Keratinocyte (primary cell): ENCODE measurements around the gene SHKBP1. TPM values are rescaled to one million over a fixed set of nuclear protein-coding genes. Genes with fewer than 3 reads are reported as not detected.

ENCODE experiments used
- DNase-seq: peaks from one replicate; pipeline ENCODE4 v3.0.0-alpha.2; 2011; ENCODE audit warnings: low read depth, missing footprints, low spot score
- FAIRE-seq: peaks from 2 replicates; lab custom pipeline; 2011; peaks lifted over from hg19 to GRCh38; lab: Jason Lieb, UNC
- H2AFZ ChIP-seq: 2 replicates; pipeline ENCODE4 v1.6.0; 2012; ENCODE audit warnings: low read length, control low read depth, inconsistent platforms; ENCODE audit not compliant: control insufficient read depth
- H3K27ac ChIP-seq: 2 replicates; pipeline ENCODE4 v1.5.1; 2011; ENCODE audit warnings: low read length; ENCODE audit not compliant: control insufficient read depth, insufficient read depth
- H3K27me3 ChIP-seq: 3 replicates; pipeline ENCODE4 v1.6.0; 2011; ENCODE audit warnings: low read length; ENCODE audit not compliant: control insufficient read depth, insufficient read depth; ENCODE audit errors: extremely low read depth
- H3K36me3 ChIP-seq, 2 experiments: 2 replicates in 1 of 2; 3 replicates in 1 of 2; pipeline ENCODE4 v1.5.1; 2011; ENCODE audit warnings: low read length in 2 of 2, mild to moderate bottlenecking in 1 of 2; ENCODE audit not compliant: control insufficient read depth in 2 of 2, insufficient read depth in 2 of 2; ENCODE audit errors: extremely low read depth in 1 of 2
- H3K4me1 ChIP-seq: 3 replicates; pipeline ENCODE4 v1.5.1; 2011; ENCODE audit warnings: low read length; ENCODE audit not compliant: control insufficient read depth, insufficient read depth; ENCODE audit errors: extremely low read depth
- H3K4me2 ChIP-seq: 3 replicates; pipeline ENCODE4 v1.6.0; 2011; ENCODE audit warnings: low read depth, low read length; ENCODE audit not compliant: control insufficient read depth, insufficient read depth; ENCODE audit errors: extremely low read depth
- H3K4me3 ChIP-seq, 3 experiments: fragments of 200-600 bp in 1 of 3; sonication (generic) in 1 of 3; 2 replicates in 2 of 3; 3 replicates in 1 of 3; pipeline ENCODE4 v1.5.1; 2011 to 2016; ENCODE audit warnings: low read length in 3 of 3, mild to moderate bottlenecking in 3 of 3, control low read depth in 2 of 3, inconsistent platforms in 1 of 3, low read depth in 1 of 3, mixed read lengths in 1 of 3, mixed run types in 1 of 3, moderate library complexity in 1 of 3; ENCODE audit not compliant: control insufficient read depth in 2 of 3, insufficient read depth in 2 of 3; ENCODE audit errors: extremely low read depth in 1 of 3
- H3K79me2 ChIP-seq: 2 replicates; pipeline ENCODE4 v1.6.0; 2012; ENCODE audit warnings: low read length; ENCODE audit not compliant: control insufficient read depth, insufficient read depth
- H3K9ac ChIP-seq: 3 replicates; pipeline ENCODE4 v1.6.0; 2011; ENCODE audit warnings: low read length; ENCODE audit not compliant: control insufficient read depth, insufficient read depth; ENCODE audit errors: extremely low read depth
- H3K9me1 ChIP-seq: 3 replicates; pipeline ENCODE4 v1.6.0; 2011; ENCODE audit warnings: low read length; ENCODE audit not compliant: control insufficient read depth, insufficient read depth; ENCODE audit errors: extremely low read depth
- H3K9me3 ChIP-seq: 2 replicates; pipeline ENCODE4 v1.5.1; 2012; ENCODE audit warnings: low read depth, low read length; ENCODE audit not compliant: control insufficient read depth
- H4K20me1 ChIP-seq: 3 replicates; pipeline ENCODE4 v1.6.0; 2011; ENCODE audit warnings: low read length; ENCODE audit not compliant: control insufficient read depth, insufficient read depth; ENCODE audit errors: extremely low read depth
- EZH2 ChIP-seq: IDR thresholded peaks from one replicate; pipeline ENCODE4 v1.6.1; 2012; ENCODE audit warnings: inconsistent platforms, mild to moderate bottlenecking, low read length, moderate library complexity
- dilution Hi-C: fragments of 300-500 bp; cut with MboI; formaldehyde crosslinking; loops from one replicate; pipeline ENCODE4 v1.7.0; 2020; ENCODE audit warnings: low sequenced_read_pairs; ENCODE audit not compliant: extremely low pct_ligation_motif_present
- polyA plus RNA-seq, 5 experiments: library from polyadenylated mRNA; depleted of rRNA in 3 of 5; stranded (reverse) in 3 of 5; stranded (forward) in 1 of 5; unstranded in 1 of 5; fragments of >200 nt; gene quantifications; 1 replicate in 1 of 5; 2 replicates in 3 of 5; 3 replicates in 1 of 5; pipeline versions ENCODE4 v1.2.1 to v1.2.3, GENCODE V29; 2011 to 2012; ENCODE audit warnings: missing spikeins in 2 of 5, low read depth in 1 of 5, low replicate concordance in 1 of 5
- TF ChIP-seq, protein P1 (sequence below), 3 experiments: IDR thresholded peaks in 1 of 3; conservative IDR thresholded peaks in 1 of 3; optimal IDR thresholded peaks in 1 of 3; 2 replicates in 2 of 3; 3 replicates in 1 of 3; pipeline versions ENCODE3 to v1.5.1; 2011; ENCODE audit warnings: low read length in 3 of 3, mild to moderate bottlenecking in 3 of 3, moderate library complexity in 2 of 3, control low read depth in 1 of 3, inconsistent platforms in 1 of 3; ENCODE audit not compliant: insufficient read depth in 2 of 3; ENCODE audit errors: extremely low read depth in 1 of 3

SHKBP1 gene
- polyA plus RNA-seq, 1 donor (not counting 4 experiments of a cell fraction or from before 2014, with no cell fraction given) = 20.2 TPM

GRCh38 chr19:40530091-40530901 lies 46.4 kb upstream of the SHKBP1 start:
- H3K36me3 ChIP-seq = no peaks in the 10 kb centered on the region
- no peak overlapping the region for H2AFZ ChIP-seq
- H3K79me2 ChIP-seq = no peaks in the 10 kb centered on the region
- H3K9me1 ChIP-seq = no peaks in the 10 kb centered on the region
- H3K4me3 ChIP-seq = no peak overlapping the region
- H3K4me2 ChIP-seq = no peak overlapping the region
- DNase-seq (no peak), FAIRE-seq (no peak)
- peaks cover 3% of the 10 kb centered on the region for H3K4me1 ChIP-seq
- no peaks in the 10 kb centered on the region for H4K20me1 ChIP-seq
- H3K27me3 ChIP-seq = no peaks in the 10 kb centered on the region
- no peak overlapping the region for H3K27ac ChIP-seq
- no peak for TF ChIP-seq EZH2
- TF ChIP-seq, protein P1, sequence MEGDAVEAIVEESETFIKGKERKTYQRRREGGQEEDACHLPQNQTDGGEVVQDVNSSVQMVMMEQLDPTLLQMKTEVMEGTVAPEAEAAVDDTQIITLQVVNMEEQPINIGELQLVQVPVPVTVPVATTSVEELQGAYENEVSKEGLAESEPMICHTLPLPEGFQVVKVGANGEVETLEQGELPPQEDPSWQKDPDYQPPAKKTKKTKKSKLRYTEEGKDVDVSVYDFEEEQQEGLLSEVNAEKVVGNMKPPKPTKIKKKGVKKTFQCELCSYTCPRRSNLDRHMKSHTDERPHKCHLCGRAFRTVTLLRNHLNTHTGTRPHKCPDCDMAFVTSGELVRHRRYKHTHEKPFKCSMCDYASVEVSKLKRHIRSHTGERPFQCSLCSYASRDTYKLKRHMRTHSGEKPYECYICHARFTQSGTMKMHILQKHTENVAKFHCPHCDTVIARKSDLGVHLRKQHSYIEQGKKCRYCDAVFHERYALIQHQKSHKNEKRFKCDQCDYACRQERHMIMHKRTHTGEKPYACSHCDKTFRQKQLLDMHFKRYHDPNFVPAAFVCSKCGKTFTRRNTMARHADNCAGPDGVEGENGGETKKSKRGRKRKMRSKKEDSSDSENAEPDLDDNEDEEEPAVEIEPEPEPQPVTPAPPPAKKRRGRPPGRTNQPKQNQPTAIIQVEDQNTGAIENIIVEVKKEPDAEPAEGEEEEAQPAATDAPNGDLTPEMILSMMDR (optimal IDR thresholded peaks at IDR 0.05 in 1 of 3, IDR thresholded peaks at IDR 0.05 in 1 of 3, conservative IDR thresholded peaks at IDR 0.05 in 1 of 3; ENCODE audit: extremely low read depth in 1 of 3, insufficient read depth in 2 of 3, low read length in 3 of 3) = peak in 2 of 3 experiments; percentile 7 to 24
- dilution Hi-C loops = no loop called here
- H3K9ac ChIP-seq = no peak overlapping the region
- no peaks in the 10 kb centered on the region for H3K9me3 ChIP-seq

- TF ChIP-seq EZH2 = no peak
- TF ChIP-seq, protein P1 (optimal IDR thresholded peaks at IDR 0.05 in 1 of 3, IDR thresholded peaks at IDR 0.05 in 1 of 3, conservative IDR thresholded peaks at IDR 0.05 in 1 of 3; ENCODE audit: extremely low read depth in 1 of 3, insufficient read depth in 2 of 3, low read length in 3 of 3) = peak; percentile 22 to 51 (median 27)
- no peaks in the 10 kb centered on the region for H3K9me3 ChIP-seq
- no peaks in the 10 kb centered on the region for H3K79me2 ChIP-seq
- H3K9ac ChIP-seq = no peak overlapping the region
- FAIRE-seq (no peak), DNase-seq (no peak)
- no peaks in the 10 kb centered on the region for H3K27me3 ChIP-seq
- no peaks in the 10 kb centered on the region for H3K9me1 ChIP-seq
- H3K27ac ChIP-seq = no peak overlapping the region
- no peaks in the 10 kb centered on the region for H3K36me3 ChIP-seq
- no peak overlapping the region for H2AFZ ChIP-seq
- H4K20me1 ChIP-seq = no peaks in the 10 kb centered on the region
- no peak overlapping the region for H3K4me3 ChIP-seq
- H3K4me2 ChIP-seq = no peak overlapping the region
- peaks cover 3% of the 10 kb centered on the region for H3K4me1 ChIP-seq
- dilution Hi-C loops = no loop called here
Observed at GRCh38 chr19:40533508-40533907, 43.2 kb upstream of the SHKBP1 start.
